ENCODE data around the gene CXCL12.

Gene CXCL12

DNA sequence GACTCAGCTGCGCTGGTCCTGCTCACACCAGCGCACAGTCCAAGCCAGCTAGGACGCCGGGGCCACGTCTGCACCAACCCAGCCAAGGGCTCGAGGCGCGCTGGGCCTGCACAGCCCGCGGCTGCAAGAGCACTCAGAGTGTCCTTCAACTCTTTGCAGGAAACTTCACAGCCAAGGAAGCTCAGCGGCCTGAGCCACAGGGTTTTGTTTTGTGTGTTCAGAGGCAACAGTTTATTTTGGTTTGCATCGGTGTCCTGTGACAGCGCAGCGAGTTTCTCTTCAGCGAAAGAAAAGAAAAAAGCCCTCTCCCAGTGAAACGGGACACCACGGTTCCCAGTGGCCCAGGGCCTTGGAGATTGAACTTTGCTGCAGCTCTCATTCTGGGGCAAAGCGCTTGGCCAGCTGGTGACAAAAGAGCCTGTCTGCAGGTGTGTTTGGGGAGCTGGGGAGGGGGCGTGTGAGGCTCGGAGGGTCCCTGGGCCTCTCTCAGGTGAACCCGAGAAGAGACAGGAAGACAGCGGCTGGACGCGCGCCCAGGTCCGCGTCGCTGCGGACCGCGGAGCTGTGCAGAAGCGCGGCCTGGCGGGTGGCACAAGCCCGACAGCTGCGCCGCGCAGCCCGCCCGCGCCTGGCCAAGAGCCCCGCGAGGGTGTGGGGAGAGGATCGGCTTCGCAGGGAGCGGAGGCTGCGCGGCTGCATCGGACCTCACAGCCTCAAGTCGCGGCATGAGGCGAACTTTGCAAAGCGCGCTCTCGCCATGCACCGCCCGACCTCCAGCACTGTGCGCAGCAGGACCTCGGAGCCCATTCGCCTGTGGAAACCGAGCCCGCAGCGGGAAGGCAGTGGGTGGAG is 922 bp downstream of the CXCL12 start:
- no peak for DNase-seq

DNA sequence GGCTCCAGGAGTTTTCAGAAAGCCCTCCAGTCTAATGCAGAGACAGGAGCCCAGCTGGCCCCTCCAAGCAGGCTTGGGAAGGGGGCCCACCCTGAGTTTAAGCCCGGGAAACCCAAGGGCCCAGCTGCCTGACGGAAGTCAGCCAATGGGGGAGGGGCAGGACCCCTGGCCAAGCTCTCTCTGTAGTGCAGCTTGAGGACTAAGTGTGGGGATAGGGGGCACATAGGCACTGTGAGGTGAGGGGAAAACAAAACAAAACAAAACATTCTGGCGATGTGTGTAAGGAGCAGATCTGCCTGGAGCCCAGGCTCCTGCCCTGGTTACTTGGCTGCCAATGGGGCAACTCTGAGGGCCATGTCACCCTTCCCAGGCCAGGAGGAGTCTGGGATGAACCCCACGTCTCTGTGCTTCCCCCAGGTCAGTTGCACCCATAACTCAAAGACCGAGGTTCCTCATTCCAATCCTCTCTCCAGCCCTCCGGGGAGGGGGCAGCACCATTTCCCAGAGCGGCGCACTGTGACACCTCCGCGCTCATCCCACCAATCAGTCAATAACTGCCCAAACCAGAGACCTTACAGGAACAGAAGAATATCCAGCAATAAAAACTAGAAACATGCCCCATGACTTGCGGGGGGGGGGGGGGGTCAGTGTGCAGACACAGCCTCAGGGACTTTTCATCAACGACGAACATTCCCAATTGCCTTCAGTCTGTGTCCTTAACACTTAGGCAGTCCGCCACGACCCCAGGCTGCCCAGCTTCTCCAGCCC is 1.7 kb downstream of the CXCL12 start:
- DNase-seq, result no peak

DNA sequence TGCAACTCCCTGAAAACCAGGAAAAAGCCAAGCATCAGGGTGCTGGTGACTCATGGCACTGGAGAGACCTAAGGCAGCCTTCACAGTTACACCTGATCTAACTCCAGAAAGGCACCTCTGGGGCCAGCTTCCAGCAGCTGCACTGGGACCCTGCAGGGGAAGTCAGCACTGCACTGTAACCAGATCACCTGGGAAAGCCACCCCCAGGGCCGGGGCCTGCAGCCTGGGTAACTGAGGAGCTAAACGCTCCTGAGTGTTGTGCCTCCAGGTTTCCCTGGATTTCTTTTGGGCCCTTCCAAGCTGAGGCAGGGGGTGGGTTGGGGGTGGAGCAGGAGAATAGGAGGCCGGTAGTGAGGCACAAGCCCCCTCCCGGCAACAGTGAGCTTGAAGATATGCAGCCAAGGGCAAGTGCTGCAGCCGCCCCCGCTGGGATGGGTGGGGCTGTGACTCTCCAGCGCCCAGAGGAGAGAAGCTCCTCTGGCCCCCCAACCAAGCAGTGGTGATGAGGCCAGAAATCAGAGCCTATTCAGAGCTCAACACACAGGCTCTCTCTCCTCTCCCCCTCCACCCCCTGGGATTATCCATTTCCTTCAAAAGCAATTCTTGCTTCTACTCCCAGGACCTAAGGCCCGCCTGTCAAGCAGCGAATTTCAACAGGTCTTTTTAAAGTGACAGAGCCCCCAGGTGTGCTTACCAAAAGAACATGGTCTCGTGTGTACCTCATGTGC is 2.6 kb downstream of the CXCL12 start:
- DNase-seq, result no peak

DNA sequence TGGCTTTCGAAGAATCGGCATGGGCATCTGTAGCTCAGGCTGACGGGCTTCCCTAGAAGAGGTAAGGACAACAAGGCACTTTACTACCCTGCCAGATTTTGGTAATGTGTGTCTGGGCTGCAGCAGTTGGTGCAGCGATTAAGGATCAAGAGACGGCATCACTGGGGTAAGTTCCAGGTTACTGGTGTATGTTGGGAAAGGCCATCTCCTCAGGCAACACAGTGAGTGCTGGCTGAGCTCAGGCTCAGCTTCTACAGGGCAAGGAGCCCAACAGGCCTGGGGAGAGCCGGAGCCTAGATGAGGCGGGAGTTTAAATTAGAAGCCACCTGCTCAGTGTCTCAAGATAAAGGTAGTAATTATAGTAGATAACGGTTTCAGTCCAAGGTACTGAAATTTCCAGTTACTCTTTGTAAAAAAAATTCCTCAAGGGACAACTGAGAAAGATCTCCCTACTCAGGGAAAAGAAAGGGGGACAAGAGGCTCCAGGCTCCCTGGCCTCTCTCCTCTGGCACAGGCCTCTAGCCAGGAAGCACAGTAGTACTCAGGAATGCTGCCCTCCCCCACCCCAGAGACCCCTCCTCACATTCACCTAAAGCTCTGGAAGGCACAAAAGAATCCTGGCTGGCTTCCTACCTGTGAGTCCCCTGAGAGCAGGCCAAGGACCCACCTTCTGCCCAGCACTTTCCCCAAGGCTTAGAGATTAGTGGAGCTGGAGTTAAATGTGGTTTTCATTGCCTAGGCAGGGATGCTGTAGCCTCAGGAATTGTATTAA is 3.9 kb downstream of the CXCL12 start:
- DNase-seq, result no peak

DNA sequence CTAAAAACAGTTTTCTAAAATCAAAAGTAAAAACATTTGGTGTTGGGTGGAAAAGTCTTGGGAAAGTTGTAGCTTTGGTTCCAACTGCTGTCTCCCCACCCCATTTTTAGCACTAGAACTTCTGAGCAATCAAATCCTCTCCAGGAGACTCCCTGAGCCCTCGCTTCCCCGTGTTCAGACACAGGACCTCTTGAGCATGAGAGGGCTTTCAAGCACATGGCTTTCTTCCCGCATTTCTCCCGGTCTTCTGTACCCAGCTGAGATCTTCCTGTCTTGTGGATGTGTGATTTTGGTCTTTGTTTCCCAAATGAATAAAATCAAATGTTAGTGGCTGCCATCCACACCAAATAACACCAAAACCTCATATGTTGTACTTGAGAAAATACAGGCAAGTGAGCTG is 5.0 kb downstream of the CXCL12 start:
- DNase-seq, result no peak

DNA sequence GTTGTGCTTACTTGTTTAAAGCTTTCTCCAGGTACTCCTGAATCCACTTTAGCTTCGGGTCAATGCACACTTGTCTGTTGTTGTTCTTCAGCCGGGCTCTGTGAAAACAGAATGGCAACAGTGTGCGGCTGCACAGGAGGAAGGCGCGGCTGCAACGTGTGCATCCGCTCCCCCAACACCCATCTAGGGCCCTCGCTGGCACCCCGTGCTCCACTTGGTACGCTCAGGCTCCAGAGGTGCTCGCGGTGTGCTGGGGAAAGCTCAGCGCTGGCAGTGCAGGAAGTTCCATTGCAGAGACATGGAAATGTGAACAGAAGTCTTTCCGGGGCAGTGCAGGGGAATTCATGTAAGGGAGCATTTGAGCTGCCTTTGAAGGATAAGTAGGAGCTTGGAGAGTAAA is 6.3 kb downstream of the CXCL12 start:
- DNase-seq, result no peak

DNA sequence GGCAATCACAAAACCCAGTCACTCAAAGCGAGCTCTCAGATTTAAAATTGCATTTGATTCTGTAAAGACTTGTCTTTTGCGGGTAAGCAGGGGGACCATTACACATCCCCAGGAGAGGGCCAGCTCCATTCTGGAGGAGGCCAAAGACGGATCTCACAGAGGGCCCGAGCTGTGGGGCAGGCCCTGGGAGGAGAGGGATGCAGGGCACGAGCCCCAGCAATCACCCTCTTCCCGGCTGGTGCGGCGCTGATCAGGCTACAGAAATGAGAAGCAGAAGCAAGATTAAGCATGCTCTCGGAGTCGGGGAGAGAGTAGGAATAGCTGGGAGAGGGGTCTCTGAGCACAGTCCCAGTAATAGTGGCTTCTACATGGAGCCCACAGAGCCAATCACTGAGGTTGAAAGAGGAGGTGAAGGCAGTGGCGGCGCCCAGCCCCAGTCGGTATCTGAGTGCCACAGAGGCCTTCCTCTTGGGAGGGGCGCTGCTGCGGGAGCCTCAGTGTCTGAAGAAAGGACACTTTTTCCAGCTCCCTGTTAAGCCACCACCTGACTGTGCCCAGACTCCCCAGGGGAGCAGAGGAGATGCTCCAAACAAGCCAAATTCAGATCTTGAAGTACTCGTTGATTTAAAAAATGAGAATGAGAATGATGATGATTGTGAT is 7.1 kb downstream of the CXCL12 start:
- DNase-seq, result no peak

DNA sequence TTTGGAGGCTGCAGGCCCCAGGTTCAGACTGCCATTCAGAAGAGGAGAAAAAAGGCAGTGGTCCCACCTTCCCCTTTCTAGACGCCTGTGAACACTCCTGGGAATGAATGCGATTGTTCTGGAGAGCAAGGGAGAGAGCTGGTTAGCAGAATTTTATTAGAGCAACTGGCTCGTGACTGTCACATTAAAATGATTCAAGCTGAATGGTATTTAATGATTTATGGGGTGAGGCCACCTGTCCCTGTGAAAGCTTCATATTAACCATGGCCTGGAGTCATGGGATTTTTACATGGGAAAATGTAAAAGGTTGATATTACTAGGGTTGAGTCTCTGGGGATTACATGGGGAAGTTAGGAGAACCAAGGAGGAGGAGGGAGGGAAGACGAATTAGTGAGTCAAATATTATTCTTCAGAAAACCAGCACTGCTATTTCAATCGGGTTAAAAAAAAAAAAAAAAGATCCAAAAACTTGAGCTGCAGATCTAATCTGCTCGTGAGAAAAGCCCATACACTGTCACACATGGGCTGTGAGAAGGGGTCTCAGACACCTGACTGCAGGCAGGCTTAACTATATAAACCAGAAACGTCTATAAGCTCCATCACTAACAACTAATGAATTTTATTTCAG is 8.3 kb downstream of the CXCL12 start:
- DNase-seq, result no peak

DNA sequence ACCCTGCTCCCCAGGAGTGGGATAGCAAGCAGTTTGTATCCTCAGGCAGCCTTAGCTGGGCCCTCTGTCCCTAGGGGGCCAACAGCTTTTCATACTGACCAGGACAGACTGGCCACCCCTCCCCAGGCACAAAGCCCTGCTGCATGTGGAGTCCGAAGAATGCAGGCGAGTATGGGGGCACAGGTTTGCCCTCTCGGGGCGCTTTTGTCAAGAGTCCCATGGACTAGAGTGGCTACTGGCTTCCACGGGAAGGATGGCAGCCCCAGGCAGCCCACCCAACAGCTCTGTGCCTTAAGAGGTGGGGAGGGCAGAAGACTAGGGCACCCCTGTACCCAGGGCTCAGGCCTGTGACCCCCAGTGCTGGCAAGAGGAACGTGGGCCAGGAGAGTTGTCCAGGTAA is 10.7 kb downstream of the CXCL12 start:
- DNase-seq, result no peak

DNA sequence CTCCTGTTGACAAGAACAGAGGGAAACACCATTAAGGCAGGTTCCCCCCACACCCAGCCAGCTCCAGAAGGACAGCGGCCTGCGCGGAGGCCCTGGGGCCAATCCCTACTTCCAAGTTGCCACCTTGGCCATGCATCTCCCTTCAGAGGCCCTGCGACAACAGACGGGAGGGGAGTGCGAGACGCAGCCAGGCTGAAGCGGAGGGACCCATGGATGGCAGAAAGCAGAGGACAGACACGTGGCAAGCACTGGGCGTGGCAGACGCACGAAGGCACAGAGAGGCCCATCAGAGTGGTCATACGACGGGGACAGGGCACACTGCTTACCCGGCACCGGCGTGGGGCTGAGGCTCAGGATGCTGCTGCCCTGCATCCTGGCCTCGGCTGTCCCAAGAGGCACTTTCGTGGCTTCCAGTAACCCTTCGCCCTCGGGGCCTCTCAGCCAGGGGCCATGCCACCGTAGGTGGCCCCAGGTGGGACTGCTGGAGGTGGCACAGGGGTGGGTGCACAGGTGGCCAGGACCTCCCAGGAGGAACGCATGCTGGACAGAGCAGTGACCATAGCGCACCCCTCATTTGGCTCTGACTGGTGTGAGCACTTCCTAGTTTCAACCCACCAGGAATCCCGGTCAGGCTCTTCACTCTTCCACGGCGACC is 11.4 kb downstream of the CXCL12 start:
- DNase-seq, result no peak

DNA sequence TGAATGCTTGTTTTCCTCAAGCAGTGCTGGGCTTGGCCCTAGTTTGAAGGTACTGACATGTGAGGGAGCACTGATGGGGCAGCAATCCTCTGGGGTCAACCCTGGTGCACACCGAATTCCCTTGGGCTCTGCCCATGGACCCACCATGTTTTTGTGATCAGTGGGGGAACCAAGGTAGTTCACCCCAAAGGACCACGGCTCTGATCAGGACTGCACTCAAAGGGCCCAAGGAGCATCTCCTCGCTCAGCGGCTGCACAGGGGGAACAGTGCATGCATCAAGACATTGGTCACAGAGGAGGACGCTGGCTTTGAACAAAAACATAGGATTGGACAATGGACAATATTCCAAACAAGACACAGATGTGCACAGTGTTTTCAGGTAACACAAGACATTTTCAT is 12.7 kb downstream of the CXCL12 start:
- no peak for DNase-seq

DNA sequence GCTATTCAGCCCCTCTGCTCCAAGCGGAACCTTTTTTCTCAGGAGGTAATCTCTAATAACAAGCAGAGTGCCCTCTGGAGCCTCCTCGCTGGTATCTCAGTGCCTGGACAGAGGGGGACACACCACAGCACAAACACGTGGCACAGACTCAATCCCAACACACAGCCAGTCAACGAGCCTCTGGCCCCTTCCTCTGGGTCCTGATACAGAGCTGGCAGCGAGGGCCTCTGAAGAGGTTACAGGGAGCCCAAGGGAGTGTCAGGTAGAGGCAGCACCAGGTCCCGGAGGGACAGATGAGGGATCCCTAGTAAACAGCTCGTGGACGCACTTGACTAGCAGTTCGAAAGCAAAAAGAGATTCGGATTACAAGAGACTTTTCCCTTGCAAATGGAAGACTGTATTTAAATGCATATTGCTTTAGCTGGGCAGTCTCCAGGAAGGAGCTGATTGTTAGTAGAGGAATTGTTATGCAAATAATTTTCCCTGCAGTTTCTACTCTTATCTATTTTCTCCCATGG is 14.1 kb downstream of the CXCL12 start:
- DNase-seq, result no peak

DNA sequence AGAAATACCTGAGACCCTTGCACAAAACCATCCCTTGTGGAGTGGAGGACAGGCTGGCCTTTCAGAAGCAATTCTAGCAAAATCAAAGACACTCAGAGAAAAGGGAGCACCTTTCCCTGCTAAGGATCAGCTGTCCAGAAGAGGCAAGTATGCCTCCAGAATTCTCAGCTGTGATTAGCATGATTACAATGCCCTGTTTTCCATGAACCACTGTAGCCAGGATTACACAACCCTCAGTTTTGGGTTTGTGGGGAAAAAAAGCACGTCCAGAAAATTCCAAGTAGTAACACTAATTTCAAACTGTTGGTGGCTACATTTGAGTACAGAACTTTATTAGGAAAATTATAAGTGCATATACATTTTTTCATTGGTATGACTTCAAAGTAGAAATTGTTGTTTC is 15.0 kb downstream of the CXCL12 start:
- DNase-seq, result no peak

DNA sequence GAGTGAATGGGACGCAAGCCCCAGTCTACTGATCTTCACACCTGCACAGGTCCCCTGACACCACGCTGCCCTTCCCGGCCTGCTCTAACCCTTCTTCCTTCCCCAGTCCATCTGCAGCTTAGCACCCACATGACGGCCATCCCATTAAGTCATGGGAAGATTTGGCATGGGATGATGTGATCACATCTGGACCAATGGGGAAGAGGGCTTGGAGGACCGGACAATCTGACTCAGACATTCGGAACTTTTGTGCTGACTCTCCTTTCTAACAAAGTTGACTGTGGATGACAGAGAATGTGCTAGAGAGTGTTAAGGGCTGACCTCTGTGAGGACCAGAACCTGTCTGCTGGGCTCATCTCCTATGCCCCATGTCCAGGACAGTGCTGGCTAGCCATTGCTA is 15.6 kb downstream of the CXCL12 start:
- DNase-seq, result no peak

DNA sequence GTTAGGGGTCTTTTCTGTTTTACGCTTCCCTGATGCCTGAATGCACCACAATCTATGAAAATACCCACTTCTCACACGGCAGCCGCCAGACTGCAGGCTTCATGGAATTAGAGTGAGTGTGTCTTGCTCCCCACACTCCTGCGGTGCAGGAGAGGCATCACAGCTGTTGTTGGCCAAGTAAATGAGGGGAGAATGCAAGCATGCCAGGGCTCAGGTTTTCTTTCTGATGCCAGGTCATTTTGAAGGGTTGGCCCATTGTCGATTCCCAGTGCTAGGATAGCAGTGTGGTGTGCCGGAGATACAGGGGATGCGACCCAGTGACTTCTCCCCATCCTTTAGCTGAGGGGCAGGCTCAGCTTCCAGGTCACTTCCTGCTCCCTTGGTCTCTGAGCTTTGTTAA is 16.3 kb downstream of the CXCL12 start:
- no peak for DNase-seq

DNA sequence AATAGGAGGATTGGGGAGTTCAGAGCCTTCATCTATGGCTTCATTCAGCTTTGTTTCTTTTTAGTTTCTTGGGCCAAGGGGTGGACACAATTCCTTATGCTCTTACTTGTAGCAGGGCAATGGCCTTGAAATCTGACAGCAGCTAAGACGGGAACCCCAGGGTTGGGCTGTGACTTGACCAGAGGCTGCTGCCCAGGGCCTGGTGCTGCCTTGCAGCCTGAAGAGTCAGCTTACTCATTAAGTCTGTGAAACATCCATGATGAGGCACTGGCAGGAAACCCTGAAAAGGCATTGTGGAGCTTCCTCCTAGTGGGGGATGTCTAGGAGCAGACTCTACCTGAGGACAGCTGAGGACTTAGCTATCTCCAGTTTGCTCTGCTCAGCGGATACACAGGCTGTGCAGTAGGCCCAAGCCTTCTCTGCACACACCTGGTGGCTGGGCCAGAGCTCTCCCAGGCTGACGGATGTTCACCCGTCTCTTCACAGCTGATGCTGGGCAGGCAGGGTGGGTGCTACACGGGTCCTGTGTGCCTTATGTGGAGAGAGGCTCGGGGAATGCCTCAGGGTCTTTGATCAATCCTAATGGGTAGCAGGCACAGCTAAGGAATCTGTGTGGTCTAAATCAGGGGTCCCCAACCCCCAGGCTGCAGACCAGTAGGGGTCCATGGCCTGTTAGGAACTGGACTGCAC is 17.8 kb downstream of the CXCL12 start:
- DNase-seq, result no peak

DNA sequence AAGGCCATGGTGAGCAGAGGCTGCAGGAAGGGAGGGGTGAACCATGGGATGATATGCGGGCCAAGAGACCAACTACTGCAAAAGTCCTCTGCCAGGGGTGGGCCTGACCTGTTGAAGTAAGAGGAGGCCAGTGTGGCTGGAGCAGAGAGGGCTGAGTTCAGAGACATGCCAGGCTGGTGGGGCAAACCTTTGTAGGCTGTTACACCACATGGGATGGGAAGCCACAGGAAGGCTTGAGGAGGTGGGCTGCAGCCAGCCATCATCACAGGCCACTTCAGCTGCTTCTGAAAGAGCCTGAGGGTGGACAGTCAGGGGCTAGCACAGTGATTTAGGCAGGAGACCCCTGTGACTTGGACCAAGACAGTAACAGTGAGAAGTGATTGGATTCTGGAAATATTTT is 20.3 kb downstream of the CXCL12 start:
- DNase-seq, result no peak

DNA sequence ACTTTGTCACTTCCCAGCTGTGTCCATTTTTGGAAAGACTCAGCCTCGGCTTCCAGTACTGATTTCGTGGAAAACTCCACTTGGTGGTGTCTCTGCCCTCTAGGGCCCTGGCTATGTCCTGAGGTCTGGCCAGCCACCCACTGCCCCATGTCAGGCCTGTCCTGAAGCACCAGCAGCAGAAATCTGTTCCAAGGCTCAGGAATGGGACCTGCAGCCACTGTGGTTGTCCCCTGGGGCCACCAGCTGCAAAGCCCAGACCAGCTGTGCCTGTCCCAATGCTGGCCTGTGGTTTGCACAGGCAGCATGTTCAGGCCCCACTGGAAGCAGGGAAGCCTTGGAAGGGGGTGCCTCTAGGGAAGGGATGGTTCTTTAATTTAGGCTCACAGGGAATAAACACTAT is 21.2 kb downstream of the CXCL12 start:
- no peak for DNase-seq

DNA sequence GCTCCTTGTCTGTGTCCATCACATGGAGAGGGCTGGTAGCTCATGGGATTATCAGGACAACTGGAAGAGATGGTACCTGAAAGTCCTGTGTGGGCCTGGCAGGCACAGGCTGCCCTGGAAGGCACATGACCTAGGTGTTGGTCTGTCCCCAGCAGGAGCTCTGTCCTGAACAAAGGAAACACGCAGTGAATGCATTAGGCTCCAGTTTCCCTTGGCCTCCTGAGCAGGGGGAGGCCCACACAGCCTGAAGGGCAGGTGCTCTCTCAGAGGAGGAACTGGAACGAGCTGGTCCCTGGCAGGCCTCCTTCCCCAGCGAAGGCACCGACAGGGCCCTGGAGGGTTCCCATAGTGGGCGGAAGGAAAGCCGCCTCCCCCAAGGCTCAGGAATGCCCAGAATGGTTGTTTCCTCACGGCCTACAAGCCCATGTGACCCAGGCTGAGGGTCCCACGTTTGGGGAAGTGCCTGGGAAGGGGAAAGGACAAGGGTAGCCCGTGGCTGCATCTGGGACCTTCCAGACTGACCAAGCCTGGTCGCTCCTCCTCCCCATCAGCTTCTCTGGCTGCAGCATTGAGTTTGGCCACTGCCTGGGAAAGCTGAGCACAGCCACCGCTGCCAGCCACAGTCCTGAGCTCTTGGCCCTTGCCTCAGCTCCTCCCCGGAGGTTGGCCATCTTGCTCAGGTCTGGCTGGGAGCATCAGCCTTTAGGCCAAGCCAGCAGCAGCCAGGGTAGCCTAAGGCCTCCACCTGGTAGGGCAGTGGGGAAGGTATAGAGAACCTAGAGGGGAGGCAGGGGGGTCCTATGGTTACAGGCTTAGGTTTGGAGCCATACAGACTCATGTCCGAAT is 21.8 kb downstream of the CXCL12 start:
- no peak for DNase-seq

DNA sequence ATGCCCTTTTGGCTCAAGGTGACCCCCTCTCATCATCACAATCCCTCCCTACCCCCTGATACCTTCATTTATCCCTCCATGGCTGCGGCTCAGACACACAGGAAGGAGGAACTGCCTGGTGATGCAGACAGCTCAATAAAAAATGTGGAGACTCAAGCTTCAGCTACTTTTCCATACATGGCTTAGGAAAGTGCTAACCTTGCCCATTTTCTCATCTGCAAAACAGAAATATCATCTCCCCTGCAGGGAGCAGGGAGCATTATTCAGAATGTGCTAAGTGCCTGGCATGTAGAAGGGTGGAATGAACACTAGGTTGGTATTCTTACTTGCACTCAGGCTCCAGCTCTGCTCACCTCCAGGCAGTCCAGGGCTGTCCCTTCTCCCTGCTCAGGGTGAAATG is 23.8 kb downstream of the CXCL12 start:
- DNase-seq, result no peak

All from NCI-H510A treated with DMSO at 0.1 percent for 48 hours (cell line).